Activated naive CD4-positive, alpha-beta T cell treated with anti-CD3 and anti-CD28 coated beads, Interleukin-2, amount 50 U/mL, for 72 hours (primary cell): ENCODE data around the gene EBLN2. TPM values are rescaled to one million over a fixed set of nuclear protein-coding genes. Genes with fewer than 3 reads are reported as not detected.
"Not testable (repeated sequence)": the region's sequence is repeated elsewhere in the genome, so short reads cannot be mapped to it uniquely, and the experiment has no call there.

Experiments
- ATAC-seq, 2 donors: fragments of 150-1000 bp; cut with Tn5 transposase; 2 replicates each; pipeline ENCODE4 v1.10.0; 2021; ENCODE audit warnings: mild to moderate bottlenecking in 2 of 2, moderate library complexity in 2 of 2
- DNase-seq, 2 donors: peaks; one replicate each; pipeline ENCODE4 v3.0.0; 2021 to 2022; ENCODE audit warnings: low spot score in 2 of 2
- H3K27ac Mint-ChIP-seq, 2 donors: one replicate each; pipeline ENCODE4 v1.8.0; 2022; ENCODE audit warnings: mild to moderate bottlenecking in 2 of 2, mixed read lengths in 2 of 2
- H3K36me3 Mint-ChIP-seq, 2 donors: one replicate each; pipeline ENCODE4 v1.8.0; 2022; ENCODE audit warnings: mixed read lengths in 2 of 2
- H3K9me3 Mint-ChIP-seq, 2 donors: one replicate each; pipeline ENCODE4 v1.8.0; 2022; ENCODE audit warnings: mixed read lengths in 2 of 2
- total RNA-seq, 2 donors: library from RNA; stranded (reverse); gene quantifications; one replicate each; pipeline ENCODE4 v1.2.3, GENCODE V29; 2022

EBLN2 gene
- total RNA-seq, 2 donors from 2014 or later: 7.4 to 7.6 TPM

DNA sequence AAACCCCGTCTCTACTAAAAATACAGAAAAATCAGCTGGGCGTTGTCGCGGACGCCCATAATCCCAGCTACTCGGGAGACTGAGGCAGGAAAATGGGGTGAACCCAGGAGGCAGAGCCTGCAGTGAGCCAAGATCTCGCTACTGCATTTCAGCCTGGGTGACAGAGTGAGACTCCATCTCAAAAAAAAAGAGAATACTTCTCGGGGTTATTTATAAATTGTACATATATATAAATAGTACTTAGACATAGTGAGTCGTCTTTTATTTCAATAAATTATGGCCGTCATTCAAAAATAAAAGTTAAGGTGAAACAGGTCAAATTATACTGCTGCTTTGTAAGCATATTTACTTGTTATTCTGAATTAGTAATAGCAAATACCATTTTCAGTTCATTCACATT lies 12.1 kb upstream of the EBLN2 start:
- H3K36me3 Mint-ChIP-seq: peaks cover 0 to 5% of the 10 kb centered on the region in 2 donors
- H3K27ac Mint-ChIP-seq: no peak overlapping the region
- ATAC-seq (no peak), DNase-seq (no peak)
- H3K9me3 Mint-ChIP-seq: no peaks in the 10 kb centered on the region

DNA sequence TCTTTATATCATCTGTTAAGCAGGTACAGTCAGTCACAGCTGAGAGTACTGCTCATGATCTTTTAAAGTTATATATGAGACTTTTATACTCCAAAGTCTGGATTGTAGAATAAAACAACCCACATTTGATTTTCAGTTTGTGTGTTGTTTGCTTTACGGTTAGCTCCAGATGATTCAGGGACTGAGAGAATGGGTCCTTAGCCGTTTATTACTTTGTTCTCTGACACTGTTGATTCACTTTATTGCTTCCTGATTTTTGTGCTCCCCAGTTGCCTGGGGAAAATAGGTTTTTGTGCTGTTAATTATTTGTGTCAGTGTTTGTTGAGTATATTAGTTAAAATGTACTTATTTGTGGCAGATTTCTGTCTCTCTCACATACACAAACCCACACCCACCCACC lies 8.6 kb upstream of the EBLN2 start:
- no peaks in the 10 kb centered on the region for H3K9me3 Mint-ChIP-seq
- DNase-seq (no peak), ATAC-seq (no peak)
- no peak overlapping the region for H3K27ac Mint-ChIP-seq
- peaks cover 0 to 5% of the 10 kb centered on the region in 2 donors for H3K36me3 Mint-ChIP-seq

DNA sequence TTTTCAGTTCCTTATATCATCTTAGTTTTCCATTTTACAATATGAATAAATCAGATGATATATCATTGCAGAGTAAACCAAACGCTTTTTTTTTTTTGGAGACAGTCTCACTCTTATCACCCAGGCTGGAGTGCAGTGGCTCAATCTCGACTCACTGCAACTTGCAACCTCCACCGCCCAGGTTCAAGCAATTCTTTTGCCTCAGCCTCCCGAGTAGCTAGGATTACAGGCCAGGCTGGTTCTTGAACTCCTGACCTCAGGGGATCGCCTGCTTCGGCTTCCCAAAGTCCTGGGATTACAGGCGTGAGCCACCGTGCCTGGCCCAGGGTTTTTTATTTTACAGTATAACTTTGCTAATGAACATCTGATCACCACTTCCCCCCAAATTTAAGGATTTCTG lies 5.9 kb upstream of the EBLN2 start:
- no peak for DNase-seq
- H3K9me3 Mint-ChIP-seq: no peaks in the 10 kb centered on the region
- H3K36me3 Mint-ChIP-seq: peaks cover 0 to 6% of the 10 kb centered on the region in 2 donors
- H3K27ac Mint-ChIP-seq: no peak overlapping the region
- ATAC-seq: no peak

DNA sequence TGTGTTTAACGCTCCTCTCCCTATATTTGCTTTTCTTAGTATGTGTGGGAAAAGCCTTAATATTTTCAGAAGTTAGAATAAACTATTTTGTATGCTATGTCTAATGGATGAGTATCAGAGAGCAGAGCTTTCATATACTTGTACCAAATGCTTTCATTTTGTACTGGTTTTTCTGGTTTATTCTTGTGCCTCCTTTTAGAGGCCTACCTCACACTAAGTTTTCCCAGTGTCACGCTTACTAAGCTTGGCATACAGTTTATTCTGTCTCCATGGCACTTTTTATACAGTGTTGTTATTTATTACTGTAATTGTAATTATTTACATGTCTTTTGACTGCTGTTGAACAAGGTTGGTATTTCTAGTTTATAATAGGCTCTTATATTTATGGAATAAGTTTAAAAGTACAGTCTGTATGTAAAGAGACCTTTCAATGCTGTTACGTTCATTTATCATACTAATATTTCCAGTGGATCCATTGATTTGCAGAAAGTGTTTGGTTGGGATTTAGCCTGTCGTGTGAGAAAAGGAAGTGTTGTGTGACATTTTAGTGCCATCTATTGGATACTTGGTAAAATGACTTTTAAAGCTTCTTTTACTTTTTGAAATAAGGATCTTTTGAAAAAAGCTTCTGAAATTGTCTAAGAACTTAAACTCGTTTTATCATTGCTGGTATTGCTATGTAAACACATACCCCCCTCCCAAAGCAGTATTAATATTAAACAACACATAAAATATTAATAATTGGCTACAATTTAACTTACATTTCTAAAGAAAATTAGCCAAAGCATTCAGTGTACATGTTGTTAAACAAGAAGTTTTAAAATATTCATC lies 5.2 kb upstream of the EBLN2 start:
- DNase-seq: no peak
- no peak for ATAC-seq
- H3K36me3 Mint-ChIP-seq: peaks cover 0 to 6% of the 10 kb centered on the region in 2 donors
- no peak overlapping the region for H3K27ac Mint-ChIP-seq
- H3K9me3 Mint-ChIP-seq: no peaks in the 10 kb centered on the region

DNA sequence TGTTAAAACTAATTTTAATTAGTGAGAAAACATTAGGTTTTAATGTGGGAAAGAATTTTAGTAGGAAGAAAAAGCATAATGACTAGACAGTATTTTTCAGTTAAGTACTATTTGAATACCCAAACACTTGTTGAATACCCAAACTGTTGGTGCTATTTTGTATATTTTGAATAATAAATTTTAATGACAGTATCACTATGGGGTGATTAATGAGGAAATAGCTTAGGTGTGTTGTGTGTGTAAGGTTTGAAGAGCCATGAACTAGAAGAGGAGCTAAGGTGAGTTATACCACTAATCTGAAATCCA lies 4.7 kb upstream of the EBLN2 start:
- ATAC-seq (no peak), DNase-seq (no peak)
- peaks cover 0 to 6% of the 10 kb centered on the region in 2 donors for H3K36me3 Mint-ChIP-seq
- no peak overlapping the region for H3K27ac Mint-ChIP-seq
- H3K9me3 Mint-ChIP-seq: no peaks in the 10 kb centered on the region

DNA sequence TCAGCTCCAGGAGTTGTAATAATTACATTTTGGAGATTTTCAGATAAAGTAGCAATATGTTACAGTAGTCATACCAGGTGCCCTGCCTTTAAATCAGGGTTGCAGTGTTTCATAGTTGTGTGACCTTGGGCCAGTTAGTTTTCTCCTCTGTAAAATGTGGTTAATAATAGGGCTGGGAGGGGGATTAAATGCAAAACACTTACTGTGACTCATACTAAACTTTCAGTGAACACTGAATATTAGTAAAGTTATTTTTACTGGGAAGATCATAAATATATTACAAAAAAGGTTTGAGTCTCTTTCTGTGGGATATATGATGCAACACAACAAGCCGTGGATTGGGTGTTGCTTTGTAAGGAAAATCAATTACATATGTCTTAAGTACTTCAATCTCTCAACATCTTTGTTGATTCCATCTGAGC lies 1.1 kb upstream of the EBLN2 start:
- Mint-ChIP-seq H3K27ac (peak overlapping the region in 1 of 2 donors; percentile 72), H3K9me3 (no peaks in the 10 kb centered on the region), H3K36me3 (peaks cover 15 to 17% of the 10 kb centered on the region in 2 donors)
- DNase-seq: no peak
- ATAC-seq: no peak

GRCh38 chr3:73066243-73066642 lies 4.8 kb downstream of the EBLN2 start:
- ATAC-seq, H3K27ac Mint-ChIP-seq, DNase-seq, H3K9me3 Mint-ChIP-seq: not testable (repeated sequence)
- H3K36me3 Mint-ChIP-seq: peaks cover 13 to 15% of the 10 kb centered on the region in 2 donors

DNA sequence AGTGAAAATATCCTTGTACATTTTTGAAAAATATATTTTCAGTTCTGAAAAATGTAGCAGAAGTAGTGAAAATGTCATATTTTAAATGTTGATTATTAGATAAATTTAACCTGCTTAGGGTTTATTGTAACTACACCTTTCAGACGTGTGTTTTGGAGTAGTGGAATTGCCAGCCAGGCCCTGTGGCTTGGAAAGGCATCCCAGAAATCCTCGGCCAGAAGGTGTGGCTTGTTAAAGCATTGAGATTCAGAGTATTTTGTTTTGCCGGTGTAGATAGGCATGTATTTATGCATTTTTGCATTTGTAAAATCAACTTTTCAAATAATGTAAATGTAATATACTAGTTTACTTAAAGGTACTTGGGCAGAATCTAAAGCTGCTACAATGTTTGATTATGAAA lies 7.0 kb downstream of the EBLN2 start:
- H3K9me3 Mint-ChIP-seq: no peaks in the 10 kb centered on the region
- peaks cover 11 to 13% of the 10 kb centered on the region in 2 donors for H3K36me3 Mint-ChIP-seq
- DNase-seq: no peak
- H3K27ac Mint-ChIP-seq: no peak overlapping the region
- ATAC-seq: no peak

DNA sequence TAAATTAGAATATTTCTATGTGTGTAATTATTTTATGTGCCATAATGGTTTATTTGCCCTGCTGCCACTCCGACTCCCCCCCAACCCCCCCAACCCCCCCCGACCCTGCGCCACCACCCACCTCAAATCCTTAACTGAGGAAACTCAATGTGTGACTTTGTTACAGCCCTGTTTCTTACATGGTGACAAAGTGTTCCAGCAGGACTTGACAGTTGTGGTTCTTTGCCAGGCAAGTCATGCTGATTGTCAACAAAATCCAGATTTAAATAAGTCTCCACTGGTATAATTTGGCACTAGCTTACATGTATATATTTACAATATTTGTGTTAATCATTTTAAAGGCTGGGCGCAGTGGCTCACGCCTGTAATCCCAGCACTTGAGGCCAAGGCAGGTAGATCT lies 7.7 kb downstream of the EBLN2 start:
- no peak for ATAC-seq
- peak overlapping the region in 1 of 2 donors; percentile 60 for H3K27ac Mint-ChIP-seq
- H3K36me3 Mint-ChIP-seq: peaks cover 11 to 13% of the 10 kb centered on the region in 2 donors

DNA sequence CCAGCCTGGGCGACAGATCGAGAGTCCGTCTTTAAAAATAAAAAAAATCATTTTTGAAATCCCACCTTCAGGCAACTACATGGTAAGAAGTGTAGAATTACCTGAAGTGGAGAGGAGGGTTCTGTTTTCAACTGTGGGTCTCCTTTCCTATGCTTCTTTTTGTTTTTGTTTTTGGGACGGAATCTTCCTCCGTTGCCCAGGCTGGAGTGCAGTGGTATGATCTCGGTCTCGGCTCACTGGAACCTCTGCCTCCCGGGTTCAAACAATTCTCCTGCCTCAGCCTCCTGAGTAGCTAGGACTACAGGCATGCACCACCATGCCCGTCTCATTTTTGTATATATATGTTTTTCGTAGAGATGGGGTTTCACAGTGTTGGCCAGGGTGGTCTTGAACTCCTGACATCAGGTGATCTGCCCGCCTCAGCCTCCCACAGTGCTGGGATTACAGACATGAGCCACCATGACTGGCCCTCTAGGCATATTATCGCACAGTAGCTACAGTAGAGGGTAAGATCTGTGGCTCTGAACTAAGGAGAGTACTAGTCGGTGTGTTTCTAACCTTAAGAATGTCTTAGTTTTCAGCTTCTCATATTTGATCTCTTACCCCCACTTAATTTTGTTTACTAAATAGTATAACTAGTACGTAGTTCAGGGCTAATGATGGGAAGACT lies 8.5 kb downstream of the EBLN2 start:
- peaks cover 4 to 6% of the 10 kb centered on the region in 2 donors for H3K36me3 Mint-ChIP-seq
- H3K27ac Mint-ChIP-seq: no peak overlapping the region
- ATAC-seq (no peak), DNase-seq (no peak)
- no peaks in the 10 kb centered on the region for H3K9me3 Mint-ChIP-seq

More for the DNA sequence above, 7.7 kb downstream of the EBLN2 start:
- H3K9me3 Mint-ChIP-seq: no peaks in the 10 kb centered on the region
- DNase-seq: no peak

DNA sequence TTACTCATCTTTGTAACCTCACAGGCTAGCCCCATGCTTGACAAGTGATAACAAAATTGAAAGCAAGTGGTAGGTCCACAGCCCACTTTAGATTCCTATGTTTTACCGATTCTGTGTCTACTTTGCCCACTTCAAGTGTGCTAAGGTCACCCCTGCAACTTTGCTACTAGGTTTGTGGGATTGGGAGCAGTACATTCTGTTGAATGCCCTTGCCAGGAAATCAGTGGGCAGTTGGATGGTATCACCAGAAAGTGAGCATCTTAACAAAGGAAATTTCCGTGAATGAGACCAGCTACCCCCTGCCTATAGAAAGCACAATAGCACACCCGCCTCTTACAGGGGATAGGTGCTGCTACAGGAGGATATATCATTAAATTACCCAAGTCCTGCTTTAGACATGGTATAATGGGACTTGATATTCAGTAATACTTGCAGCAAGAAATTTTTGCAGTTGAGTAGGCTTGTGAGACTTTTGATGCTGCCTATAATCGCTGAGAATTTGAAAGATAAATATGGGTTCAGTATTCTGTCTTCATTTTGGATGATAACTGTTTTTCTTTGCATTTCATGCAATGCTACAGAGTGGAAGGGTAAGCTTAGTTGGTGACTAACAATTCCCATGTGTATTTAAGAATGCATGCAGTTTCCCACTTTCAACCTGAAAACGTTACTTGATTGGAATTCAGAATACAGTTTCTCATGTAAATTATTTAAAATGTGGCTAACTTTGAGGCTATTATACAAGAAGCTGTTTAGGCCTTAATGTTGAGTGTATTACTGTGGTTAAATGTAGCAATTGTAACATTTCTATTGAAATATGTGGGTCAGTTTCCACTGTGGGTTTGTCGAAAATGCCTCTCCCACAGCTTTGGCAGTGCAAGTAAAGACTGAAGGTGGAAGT lies 9.5 kb downstream of the EBLN2 start:
- DNase-seq: no peak
- peak in 1 of 2 donors; percentile 25 for ATAC-seq
- Mint-ChIP-seq H3K9me3 (no peaks in the 10 kb centered on the region), H3K36me3 (no peaks in the 10 kb centered on the region), H3K27ac (peak overlapping the region in 1 of 2 donors; percentile 85)

GRCh38 chr3:73071952-73072351 lies 10.5 kb downstream of the EBLN2 start:
- no peak overlapping the region for H3K27ac Mint-ChIP-seq

DNA sequence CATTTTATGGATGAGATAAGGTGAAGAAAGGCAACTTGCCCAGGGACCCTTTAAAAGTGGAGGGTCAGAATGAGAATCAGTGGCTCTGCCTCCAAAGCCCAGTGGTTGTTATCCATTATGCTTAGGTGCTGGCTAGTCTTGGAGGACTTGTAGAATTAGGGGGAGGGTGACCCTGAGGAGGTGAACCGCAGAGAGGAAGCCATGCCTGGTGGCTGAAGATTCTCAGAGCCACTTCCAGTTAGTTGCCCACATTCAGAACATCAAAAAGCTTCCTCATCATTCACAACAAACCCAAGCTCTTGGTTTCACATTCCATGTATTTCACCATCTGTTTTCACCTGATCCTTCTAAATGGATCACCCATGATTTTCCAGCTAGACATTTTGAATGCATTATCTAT lies 11.2 kb downstream of the EBLN2 start:
- Mint-ChIP-seq H3K36me3 (no peaks in the 10 kb centered on the region), H3K9me3 (no peaks in the 10 kb centered on the region), H3K27ac (no peak overlapping the region)
- DNase-seq (no peak), ATAC-seq (no peak)

More at GRCh38 chr3:73071952-73072351, 10.5 kb downstream of the EBLN2 start:
- ATAC-seq (no peak), DNase-seq (no peak)
- H3K9me3 Mint-ChIP-seq: no peaks in the 10 kb centered on the region
- no peaks in the 10 kb centered on the region for H3K36me3 Mint-ChIP-seq

- Mint-ChIP-seq H3K36me3 (no peaks in the 10 kb centered on the region), H3K27ac (peak overlapping the region in 1 of 2 donors; percentile 89), H3K9me3 (no peaks in the 10 kb centered on the region)
- ATAC-seq (no peak), DNase-seq (no peak)
Measured at GRCh38 chr3:73073091-73073707, 11.7 kb downstream of the EBLN2 start.

DNA sequence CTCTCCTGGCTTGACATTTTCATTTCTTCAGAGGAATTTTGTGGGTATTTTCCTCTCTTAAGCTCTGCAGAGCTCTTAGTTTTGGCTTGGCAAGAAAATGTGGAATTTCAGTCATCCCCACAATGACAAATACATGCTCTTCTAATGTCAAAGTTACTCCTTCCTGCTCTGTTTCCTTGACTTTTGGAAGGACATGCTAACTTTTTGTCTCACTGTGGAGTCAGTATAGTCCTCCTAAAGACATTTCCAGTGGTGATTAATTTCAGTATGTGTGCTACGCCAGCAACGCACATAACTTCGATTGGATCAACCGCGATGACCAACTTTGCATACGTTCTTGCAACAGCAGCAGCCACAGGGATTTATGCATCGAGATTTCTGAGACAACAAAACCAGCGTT lies 13.3 kb downstream of the EBLN2 start:
- H3K27ac Mint-ChIP-seq: no peak overlapping the region
- no peaks in the 10 kb centered on the region for H3K9me3 Mint-ChIP-seq
- no peaks in the 10 kb centered on the region for H3K36me3 Mint-ChIP-seq
- no peak for DNase-seq
- no peak for ATAC-seq

DNA sequence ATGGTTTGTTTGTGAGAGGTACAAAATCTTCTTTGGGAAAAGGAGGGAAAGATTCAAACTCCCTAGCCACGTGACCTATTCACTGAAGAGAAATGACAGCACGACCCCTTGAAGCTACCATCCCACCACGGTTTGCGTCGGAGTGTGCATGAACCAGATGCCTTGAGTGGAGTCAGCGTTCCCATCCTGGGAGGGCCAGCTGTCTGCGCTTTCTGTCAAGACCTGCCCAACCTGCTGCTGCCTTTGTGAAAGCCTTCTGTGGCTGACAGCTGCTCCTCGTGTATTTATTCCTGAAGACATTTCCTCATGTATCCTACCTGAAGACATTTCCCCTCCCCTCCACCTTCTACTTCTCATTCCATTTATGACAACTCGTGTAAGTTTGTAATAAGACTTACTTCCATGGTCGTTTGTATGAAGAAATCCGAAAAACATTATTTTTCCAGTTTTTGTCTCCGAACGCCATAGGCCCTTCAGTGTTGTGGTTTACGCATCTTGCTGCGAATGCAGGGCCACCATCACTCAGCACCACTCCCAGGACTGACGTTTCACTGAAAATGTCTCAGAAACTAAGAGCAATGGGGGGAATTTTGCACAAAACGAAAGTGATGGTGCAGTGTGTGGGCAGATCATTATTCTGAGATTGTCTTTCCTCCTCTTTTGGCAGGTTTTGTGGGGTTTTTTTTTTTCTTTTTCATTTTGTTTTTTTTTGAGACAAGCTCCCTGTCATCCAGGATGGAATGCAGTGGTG lies 18.9 kb downstream of the EBLN2 start:
- H3K9me3 Mint-ChIP-seq: no peaks in the 10 kb centered on the region
- H3K36me3 Mint-ChIP-seq: no peaks in the 10 kb centered on the region
- H3K27ac Mint-ChIP-seq: no peak overlapping the region
- no peak for ATAC-seq
- DNase-seq: no peak
